ENCODE results near the gene CDON.

Gene CDON

DNA sequence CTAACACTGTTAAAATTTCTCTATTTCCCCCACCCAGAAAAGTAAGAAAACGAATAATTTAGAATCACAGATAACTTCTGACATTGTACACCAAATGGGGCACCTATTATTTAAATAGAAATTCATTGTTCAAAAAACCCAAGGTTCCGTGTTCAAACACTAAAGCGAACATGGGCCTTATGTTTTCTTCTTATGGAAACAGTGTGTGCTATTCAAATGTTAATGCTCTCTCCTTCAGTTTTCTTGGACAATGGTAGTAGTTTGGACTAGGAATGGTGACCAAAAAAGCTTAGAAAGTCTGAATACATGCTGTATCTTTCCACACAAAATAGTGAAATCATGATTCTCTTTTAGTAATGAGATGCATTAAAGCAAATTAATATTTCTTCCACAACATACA lies 83.2 kb downstream of the CDON start:
- Histone ChIP-seq H3K4me1 (ENCODE audit: control insufficient read depth in 5 of 5, insufficient read depth in 5 of 5, low read length in 5 of 5) (no peaks in the 10 kb centered on the region), H3K9me3 (ENCODE audit: control insufficient read depth in 5 of 5, low read length in 5 of 5) (no peaks in the 10 kb centered on the region), H3K4me3 (ENCODE audit: low read depth in 1 of 5, low read length in 5 of 5) (no peak overlapping the region), H3K9ac (ENCODE audit: low read length in 5 of 5) (no peak overlapping the region), H3K27me3 (ENCODE audit: control insufficient read depth in 5 of 5, insufficient read depth in 4 of 5, low read length in 5 of 5) (no peaks in the 10 kb centered on the region), H3K36me3 (ENCODE audit: control insufficient read depth in 5 of 5, insufficient read depth in 5 of 5, low read length in 5 of 5) (peaks cover 13 to 34% (median 18%) of the 10 kb centered on the region in 5 donors), H3K27ac (ENCODE audit: low read depth, low read length) (no peak overlapping the region)

DNA sequence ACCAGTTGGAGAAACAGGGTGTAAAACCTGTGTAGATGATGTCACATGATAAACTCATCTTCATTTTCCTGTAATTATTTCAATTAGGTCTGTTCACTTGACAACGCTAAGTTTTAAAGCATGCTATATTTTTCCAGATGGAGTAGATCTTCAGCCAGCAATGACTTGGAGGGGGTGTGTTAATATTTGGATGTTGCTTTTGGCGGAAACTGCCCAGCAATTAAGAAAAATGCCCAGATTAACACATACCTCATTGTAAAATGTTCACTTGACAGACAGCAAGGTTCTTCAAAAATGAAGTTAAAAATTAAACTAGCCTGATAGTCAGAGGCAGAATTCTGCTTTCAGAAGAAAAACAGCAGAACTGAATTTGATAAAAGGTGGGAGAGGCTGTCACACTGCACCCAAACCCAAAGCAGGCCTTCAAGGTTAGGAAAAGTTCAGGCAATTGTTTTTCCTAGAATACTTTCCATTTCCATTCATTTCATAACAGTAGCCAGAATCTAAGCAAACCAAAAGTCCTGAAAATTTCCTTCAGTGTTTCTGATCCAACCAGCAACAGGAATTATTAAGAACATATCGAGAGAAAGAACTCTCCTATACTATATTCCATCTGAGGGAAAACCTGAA lies 83.8 kb downstream of the CDON start:
- no peak overlapping the region for H3K27ac ChIP-seq (ENCODE audit: low read depth, low read length)
- no peak overlapping the region for H3K9ac ChIP-seq (ENCODE audit: low read length in 5 of 5)
- H3K4me3 ChIP-seq (ENCODE audit: low read depth in 1 of 5, low read length in 5 of 5) = no peak overlapping the region
- H3K27me3 ChIP-seq (ENCODE audit: control insufficient read depth in 5 of 5, insufficient read depth in 4 of 5, low read length in 5 of 5) = no peaks in the 10 kb centered on the region
- H3K9me3 ChIP-seq (ENCODE audit: control insufficient read depth in 5 of 5, low read length in 5 of 5) = no peaks in the 10 kb centered on the region
- H3K4me1 ChIP-seq (ENCODE audit: control insufficient read depth in 5 of 5, insufficient read depth in 5 of 5, low read length in 5 of 5) = no peaks in the 10 kb centered on the region
- peaks cover 13 to 34% (median 18%) of the 10 kb centered on the region in 5 donors for H3K36me3 ChIP-seq (ENCODE audit: control insufficient read depth in 5 of 5, insufficient read depth in 5 of 5, low read length in 5 of 5)

DNA sequence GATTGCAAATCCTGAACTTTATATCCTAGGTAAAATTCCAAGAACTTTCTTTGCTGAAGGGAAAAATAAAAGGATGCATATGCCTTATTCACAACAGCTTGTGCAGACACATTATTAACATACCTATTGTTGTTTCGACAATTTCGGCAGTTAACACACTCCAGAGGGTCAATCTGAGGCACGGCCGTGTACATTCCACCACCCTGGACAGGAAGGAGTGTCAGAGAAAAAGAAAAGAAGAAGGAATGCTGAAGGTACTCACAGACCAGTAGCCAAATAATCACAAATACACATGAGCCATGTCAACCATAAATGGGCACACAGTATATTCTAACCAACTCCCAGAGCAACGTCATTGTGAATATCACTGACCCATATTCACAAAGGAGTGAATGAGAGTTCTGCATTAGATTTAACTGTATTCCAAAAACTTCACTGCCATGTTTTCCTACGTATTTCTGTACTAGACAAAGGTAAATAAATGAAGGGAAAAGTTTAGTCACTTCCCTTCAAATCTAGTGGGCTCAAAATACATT lies 84.4 kb downstream of the CDON start:
- no peaks in the 10 kb centered on the region for H3K4me1 ChIP-seq (ENCODE audit: control insufficient read depth in 5 of 5, insufficient read depth in 5 of 5, low read length in 5 of 5)
- no peak overlapping the region for H3K4me3 ChIP-seq (ENCODE audit: low read depth in 1 of 5, low read length in 5 of 5)
- peaks cover 8 to 28% (median 13%) of the 10 kb centered on the region in 5 donors for H3K36me3 ChIP-seq (ENCODE audit: control insufficient read depth in 5 of 5, insufficient read depth in 5 of 5, low read length in 5 of 5)
- H3K9me3 ChIP-seq (ENCODE audit: control insufficient read depth in 5 of 5, low read length in 5 of 5) = no peaks in the 10 kb centered on the region
- H3K9ac ChIP-seq (ENCODE audit: low read length in 5 of 5) = no peak overlapping the region
- no peak overlapping the region for H3K27ac ChIP-seq (ENCODE audit: low read depth, low read length)
- no peaks in the 10 kb centered on the region for H3K27me3 ChIP-seq (ENCODE audit: control insufficient read depth in 5 of 5, insufficient read depth in 4 of 5, low read length in 5 of 5)

DNA sequence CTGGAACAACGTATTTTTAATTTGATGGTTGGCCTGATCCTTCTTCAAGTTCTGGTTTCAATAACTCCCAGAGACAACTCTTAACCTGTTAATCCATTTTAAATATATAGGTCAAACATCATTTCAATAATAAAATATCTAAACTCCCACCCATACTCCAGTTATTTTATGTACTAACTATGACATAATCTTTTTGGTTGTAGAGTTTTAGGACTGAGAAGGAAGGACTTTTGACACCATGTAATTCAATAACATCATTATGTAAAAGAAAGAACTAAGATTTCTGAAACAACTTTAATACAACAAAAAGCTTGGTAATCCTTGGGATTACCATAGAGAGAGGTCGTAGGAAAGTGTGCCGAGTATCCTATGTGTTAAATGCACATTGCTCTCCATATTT lies 85.3 kb downstream of the CDON start:
- no peak overlapping the region for H3K9ac ChIP-seq (ENCODE audit: low read length in 5 of 5)
- H3K27me3 ChIP-seq (ENCODE audit: control insufficient read depth in 5 of 5, insufficient read depth in 4 of 5, low read length in 5 of 5) = no peaks in the 10 kb centered on the region
- H3K4me3 ChIP-seq (ENCODE audit: low read depth in 1 of 5, low read length in 5 of 5) = no peak overlapping the region
- peaks cover 3 to 19% (median 9%) of the 10 kb centered on the region in 5 donors for H3K36me3 ChIP-seq (ENCODE audit: control insufficient read depth in 5 of 5, insufficient read depth in 5 of 5, low read length in 5 of 5)
- no peak overlapping the region for H3K27ac ChIP-seq (ENCODE audit: low read depth, low read length)
- no peaks in the 10 kb centered on the region for H3K9me3 ChIP-seq (ENCODE audit: control insufficient read depth in 5 of 5, low read length in 5 of 5)
- no peaks in the 10 kb centered on the region for H3K4me1 ChIP-seq (ENCODE audit: control insufficient read depth in 5 of 5, insufficient read depth in 5 of 5, low read length in 5 of 5)

DNA sequence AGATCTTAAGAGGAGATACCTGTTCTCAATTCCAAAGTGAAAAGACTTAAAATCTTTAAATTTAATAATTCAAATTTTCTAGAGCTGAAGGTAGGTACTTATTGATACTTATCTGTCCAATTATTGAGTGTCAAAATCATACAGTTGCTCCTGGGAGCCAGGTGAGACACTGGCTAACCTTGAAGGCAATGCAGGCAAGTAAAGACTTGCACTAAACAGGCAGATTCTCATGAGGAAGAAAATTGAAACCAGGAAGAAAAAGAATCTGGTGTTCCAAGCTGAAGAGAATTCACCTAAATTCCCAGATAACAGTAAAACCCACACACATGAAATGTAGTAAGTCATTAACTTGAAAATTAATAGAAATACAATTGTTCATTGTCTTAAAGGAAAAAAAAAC lies 86.5 kb downstream of the CDON start:
- Histone ChIP-seq H3K9ac (ENCODE audit: low read length in 5 of 5) (no peak overlapping the region), H3K27ac (ENCODE audit: low read depth, low read length) (no peak overlapping the region), H3K9me3 (ENCODE audit: control insufficient read depth in 5 of 5, low read length in 5 of 5) (no peaks in the 10 kb centered on the region), H3K4me1 (ENCODE audit: control insufficient read depth in 5 of 5, insufficient read depth in 5 of 5, low read length in 5 of 5) (no peaks in the 10 kb centered on the region), H3K36me3 (ENCODE audit: control insufficient read depth in 5 of 5, insufficient read depth in 5 of 5, low read length in 5 of 5) (peaks cover 3 to 16% (median 9%) of the 10 kb centered on the region in 5 donors), H3K4me3 (ENCODE audit: low read depth in 1 of 5, low read length in 5 of 5) (no peak overlapping the region), H3K27me3 (ENCODE audit: control insufficient read depth in 5 of 5, insufficient read depth in 4 of 5, low read length in 5 of 5) (no peaks in the 10 kb centered on the region)

DNA sequence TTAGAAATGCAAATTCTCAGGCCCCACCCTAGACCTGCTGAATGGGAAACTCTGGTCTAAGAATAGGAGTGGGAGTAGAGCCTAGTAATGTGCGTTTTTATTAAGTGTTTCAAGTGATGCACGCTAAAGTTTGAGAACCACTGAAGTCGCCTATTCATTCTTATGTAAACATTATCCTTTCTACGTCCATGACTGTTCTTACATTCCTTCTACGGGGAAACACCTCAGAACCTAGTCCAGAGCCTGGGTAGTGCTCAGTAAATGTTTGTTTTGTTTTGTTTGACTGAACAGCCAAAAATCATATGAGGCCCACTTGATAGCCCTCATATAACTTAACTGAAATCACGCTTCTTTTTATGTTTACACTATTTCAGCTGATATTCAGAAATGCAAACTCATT lies 87.0 kb downstream of the CDON start:
- no peaks in the 10 kb centered on the region for H3K4me1 ChIP-seq (ENCODE audit: control insufficient read depth in 5 of 5, insufficient read depth in 5 of 5, low read length in 5 of 5)
- no peak overlapping the region for H3K9ac ChIP-seq (ENCODE audit: low read length in 5 of 5)
- no peaks in the 10 kb centered on the region for H3K27me3 ChIP-seq (ENCODE audit: control insufficient read depth in 5 of 5, insufficient read depth in 4 of 5, low read length in 5 of 5)
- peaks cover 0 to 11% (median 4%) of the 10 kb centered on the region in 5 donors for H3K36me3 ChIP-seq (ENCODE audit: control insufficient read depth in 5 of 5, insufficient read depth in 5 of 5, low read length in 5 of 5)
- no peak overlapping the region for H3K4me3 ChIP-seq (ENCODE audit: low read depth in 1 of 5, low read length in 5 of 5)
- H3K9me3 ChIP-seq (ENCODE audit: control insufficient read depth in 5 of 5, low read length in 5 of 5) = no peaks in the 10 kb centered on the region
- H3K27ac ChIP-seq (ENCODE audit: low read depth, low read length) = no peak overlapping the region

DNA sequence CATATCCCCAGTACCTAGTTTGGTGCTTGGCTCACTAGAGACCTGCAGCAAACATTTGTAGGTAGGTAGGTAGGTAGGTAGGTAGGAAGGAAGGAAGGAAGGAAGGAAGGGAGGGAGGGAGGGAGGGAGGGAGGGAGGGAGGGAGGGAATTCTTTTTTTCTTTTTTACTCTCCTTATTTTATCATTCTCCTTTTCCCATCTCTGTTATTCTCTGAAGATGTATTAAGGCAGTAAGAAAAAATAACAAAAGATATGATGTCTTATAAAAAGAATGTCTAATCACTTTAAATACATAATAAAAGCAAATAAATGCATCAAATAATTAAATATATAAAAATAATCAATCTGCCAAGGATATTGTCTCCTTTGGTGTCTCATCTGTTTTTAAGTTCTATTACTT lies 88.4 kb downstream of the CDON start:
- Histone ChIP-seq H3K36me3 (ENCODE audit: control insufficient read depth in 5 of 5, insufficient read depth in 5 of 5, low read length in 5 of 5) (peaks cover 0 to 10% (median 4%) of the 10 kb centered on the region in 5 donors), H3K9me3 (ENCODE audit: control insufficient read depth in 5 of 5, low read length in 5 of 5) (no peaks in the 10 kb centered on the region), H3K4me1 (ENCODE audit: control insufficient read depth in 5 of 5, insufficient read depth in 5 of 5, low read length in 5 of 5) (no peaks in the 10 kb centered on the region), H3K27ac (ENCODE audit: low read depth, low read length) (no peak overlapping the region), H3K4me3 (ENCODE audit: low read depth in 1 of 5, low read length in 5 of 5) (no peak overlapping the region), H3K27me3 (ENCODE audit: control insufficient read depth in 5 of 5, insufficient read depth in 4 of 5, low read length in 5 of 5) (no peaks in the 10 kb centered on the region), H3K9ac (ENCODE audit: low read length in 5 of 5) (no peak overlapping the region)

DNA sequence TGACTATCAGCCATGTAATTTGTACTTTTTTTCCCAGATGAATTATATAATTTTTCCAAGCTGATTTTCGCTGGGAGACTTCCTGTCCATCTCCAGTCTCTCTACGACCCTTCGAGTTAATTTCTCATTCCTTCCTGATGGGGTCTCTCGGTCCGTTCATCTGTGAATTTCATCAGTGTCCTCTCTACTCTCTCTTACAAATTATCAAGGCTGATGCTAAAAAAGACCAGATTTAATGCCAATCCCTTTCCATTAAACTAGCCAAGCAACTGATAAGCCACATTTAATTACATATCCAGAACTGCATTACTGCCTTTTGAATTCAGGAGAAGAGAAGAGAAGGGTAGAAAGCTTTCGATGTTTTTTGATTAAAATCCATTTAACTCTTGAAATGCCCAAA lies 91.0 kb downstream of the CDON start:
- Histone ChIP-seq H3K4me1 (ENCODE audit: control insufficient read depth in 5 of 5, insufficient read depth in 5 of 5, low read length in 5 of 5) (no peaks in the 10 kb centered on the region), H3K9me3 (ENCODE audit: control insufficient read depth in 5 of 5, low read length in 5 of 5) (no peaks in the 10 kb centered on the region), H3K27me3 (ENCODE audit: control insufficient read depth in 5 of 5, insufficient read depth in 4 of 5, low read length in 5 of 5) (no peaks in the 10 kb centered on the region), H3K9ac (ENCODE audit: low read length in 5 of 5) (no peak overlapping the region), H3K4me3 (ENCODE audit: low read depth in 1 of 5, low read length in 5 of 5) (no peak overlapping the region), H3K36me3 (ENCODE audit: control insufficient read depth in 5 of 5, insufficient read depth in 5 of 5, low read length in 5 of 5) (peaks cover 0 to 6% (median 0%) of the 10 kb centered on the region in 5 donors), H3K27ac (ENCODE audit: low read depth, low read length) (no peak overlapping the region)

DNA sequence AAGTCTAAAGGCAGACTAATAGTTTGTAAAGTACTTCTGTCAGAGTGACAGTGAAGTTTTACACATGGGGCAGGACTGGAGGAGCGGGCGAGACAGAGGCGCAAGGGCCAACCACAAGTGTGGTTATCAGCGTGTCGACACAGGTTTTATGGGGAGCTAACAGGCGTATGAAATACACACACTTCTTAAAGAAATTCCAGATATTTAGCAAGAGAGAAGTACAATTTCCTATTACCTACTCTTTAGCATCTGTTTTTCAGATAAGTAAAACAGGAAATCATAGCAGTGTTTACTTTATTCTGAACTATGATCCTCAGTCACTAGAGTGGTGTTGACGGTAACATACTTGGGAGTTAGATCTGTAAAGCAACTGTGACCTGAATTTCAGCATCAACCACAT lies 94.3 kb downstream of the CDON start:
- no peak overlapping the region for H3K4me3 ChIP-seq (ENCODE audit: low read depth in 1 of 5, low read length in 5 of 5)
- H3K27ac ChIP-seq (ENCODE audit: low read depth, low read length) = no peak overlapping the region
- H3K9ac ChIP-seq (ENCODE audit: low read length in 5 of 5) = no peak overlapping the region
- peaks cover 0 to 10% (median 0%) of the 10 kb centered on the region in 5 donors for H3K36me3 ChIP-seq (ENCODE audit: control insufficient read depth in 5 of 5, insufficient read depth in 5 of 5, low read length in 5 of 5)
- no peaks in the 10 kb centered on the region for H3K4me1 ChIP-seq (ENCODE audit: control insufficient read depth in 5 of 5, insufficient read depth in 5 of 5, low read length in 5 of 5)
- peaks cover 0 to under 1% (median 0%) of the 10 kb centered on the region in 5 donors for H3K9me3 ChIP-seq (ENCODE audit: control insufficient read depth in 5 of 5, low read length in 5 of 5)
- H3K27me3 ChIP-seq (ENCODE audit: control insufficient read depth in 5 of 5, insufficient read depth in 4 of 5, low read length in 5 of 5) = no peaks in the 10 kb centered on the region

DNA sequence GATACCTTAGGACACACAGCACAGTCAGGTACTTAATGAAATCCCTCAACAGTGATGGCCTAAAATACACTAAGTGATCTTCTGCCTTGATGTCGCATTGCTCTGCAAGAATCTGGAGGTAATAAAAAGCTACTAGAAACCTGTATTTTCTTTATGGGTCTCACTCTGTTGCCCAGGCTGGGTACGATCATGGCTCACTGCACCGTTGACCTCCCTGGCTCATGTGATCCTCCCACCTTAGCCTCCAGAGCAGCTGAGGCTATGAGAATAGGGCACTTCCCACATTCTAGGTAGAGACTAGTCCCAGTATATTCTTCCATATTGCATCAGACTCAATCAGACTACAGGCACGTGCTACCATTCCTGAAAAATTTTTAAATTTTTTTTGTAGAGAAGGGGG lies 95.2 kb downstream of the CDON start:
- H3K9me3 ChIP-seq (ENCODE audit: control insufficient read depth in 5 of 5, low read length in 5 of 5) = peaks cover 0 to 4% (median under 1%) of the 10 kb centered on the region in 5 donors
- no peak overlapping the region for H3K9ac ChIP-seq (ENCODE audit: low read length in 5 of 5)
- no peaks in the 10 kb centered on the region for H3K4me1 ChIP-seq (ENCODE audit: control insufficient read depth in 5 of 5, insufficient read depth in 5 of 5, low read length in 5 of 5)
- peaks cover 0 to 13% (median 0%) of the 10 kb centered on the region in 5 donors for H3K36me3 ChIP-seq (ENCODE audit: control insufficient read depth in 5 of 5, insufficient read depth in 5 of 5, low read length in 5 of 5)
- no peaks in the 10 kb centered on the region for H3K27me3 ChIP-seq (ENCODE audit: control insufficient read depth in 5 of 5, insufficient read depth in 4 of 5, low read length in 5 of 5)
- H3K4me3 ChIP-seq (ENCODE audit: low read depth in 1 of 5, low read length in 5 of 5) = no peak overlapping the region
- H3K27ac ChIP-seq (ENCODE audit: low read depth, low read length) = no peak overlapping the region
